H1 (cell line): ENCODE results near the gene ATG7. TPM values are rescaled to one million over a fixed set of nuclear protein-coding genes. Genes with fewer than 3 reads are reported as not detected.

Source experiments
- CTCF ChIA-PET: fragments of 300-600 bp; sonication (Branson Sonifier 250); formaldehyde crosslinking; loops from one replicate; lab custom pipeline; 2021; ENCODE audit not compliant: partially characterized antibody; lab: Charles Lee
- POLR2A ChIA-PET: fragments of 300-600 bp; sonication (Branson Sonifier 250); formaldehyde crosslinking; loops from one replicate; lab custom pipeline; 2021; ENCODE audit warnings: inconsistent platforms; ENCODE audit not compliant: partially characterized antibody; lab: Charles Lee
- DNase-seq, 2 experiments: peaks; one replicate each; pipeline versions ENCODE4 v3.0.0 to v3.0.0-alpha.2; 2010 to 2022; ENCODE audit warnings: low spot score in 2 of 2, low read depth in 1 of 2, mixed read lengths in 1 of 2
- FAIRE-seq: peaks from 2 replicates; lab custom pipeline; 2011; peaks lifted over from hg19 to GRCh38; lab: Jason Lieb, UNC
- H2AFZ ChIP-seq: 2 replicates; pipeline ENCODE4 v1.8.1; 2012; ENCODE audit warnings: low read length, inconsistent platforms
- H2AK5ac ChIP-seq: 2 replicates; pipeline ENCODE4 v1.6.1; 2013; ENCODE audit warnings: low read depth, low read length
- H2BK120ac ChIP-seq: replicated peaks from 2 replicates; pipeline ENCODE3; 2013; ENCODE audit warnings: low read depth, low read length, inconsistent platforms
- H2BK12ac ChIP-seq: 2 replicates; pipeline ENCODE4 v1.6.1; 2013; ENCODE audit warnings: low read depth, low read length
- H2BK15ac ChIP-seq: 2 replicates; pipeline ENCODE4 v1.6.1; 2013; ENCODE audit warnings: low read length
- H2BK20ac ChIP-seq: 2 replicates; pipeline ENCODE4 v1.6.1; 2013; ENCODE audit warnings: low read length
- H2BK5ac ChIP-seq: 2 replicates; pipeline ENCODE4 v1.6.1; 2013; ENCODE audit warnings: low read depth, low read length
- H3K14ac ChIP-seq: 2 replicates; pipeline ENCODE4 v1.6.1; 2013; ENCODE audit warnings: inconsistent platforms; ENCODE audit not compliant: insufficient read length
- H3K18ac ChIP-seq: 2 replicates; pipeline ENCODE4 v1.6.1; 2013; ENCODE audit warnings: low read length; ENCODE audit errors: extremely low read depth
- H3K23ac ChIP-seq: 2 replicates; pipeline ENCODE4 v1.6.1; 2013; ENCODE audit warnings: inconsistent platforms; ENCODE audit not compliant: insufficient read length
- H3K23me2 ChIP-seq: 2 replicates; pipeline ENCODE4 v1.6.1; 2013; ENCODE audit warnings: low read depth, low read length
- H3K27ac ChIP-seq: 2 replicates; pipeline ENCODE4 v1.6.1; 2011; ENCODE audit warnings: low read depth, low read length, inconsistent platforms
- H3K27me3 ChIP-seq, 4 experiments: replicated peaks in 1 of 4; 1 replicate in 1 of 4; 2 replicates in 3 of 4; pipeline versions ENCODE4 v1.6.1 to v1.8.1; 2011 to 2013; ENCODE audit warnings: low read length in 3 of 4, mild to moderate bottlenecking in 3 of 4, inconsistent platforms in 2 of 4, mixed read lengths in 2 of 4, moderate library complexity in 1 of 4; ENCODE audit not compliant: control insufficient read depth in 3 of 4, insufficient read depth in 3 of 4; ENCODE audit errors: extremely low read depth in 1 of 4
- H3K36me3 ChIP-seq, 4 experiments: 2 replicates each; pipeline versions ENCODE4 v1.6.1 to v1.8.1; 2011 to 2013; ENCODE audit warnings: mild to moderate bottlenecking in 4 of 4, low read length in 3 of 4, moderate library complexity in 2 of 4, control low read depth in 1 of 4, inconsistent platforms in 1 of 4; ENCODE audit not compliant: insufficient read depth in 4 of 4, control insufficient read depth in 2 of 4
- H3K4ac ChIP-seq: replicated peaks from 2 replicates; pipeline ENCODE3; 2013; ENCODE audit warnings: low read length, low read depth, mixed read lengths, inconsistent platforms; ENCODE audit not compliant: insufficient read length
- H3K4me1 ChIP-seq, 4 experiments: replicated peaks in 1 of 4; 1 replicate in 1 of 4; 2 replicates in 3 of 4; pipeline versions ENCODE4 v1.6.1 to v1.8.1; 2011 to 2013; ENCODE audit warnings: low read length in 3 of 4, inconsistent platforms in 2 of 4, mixed read lengths in 1 of 4; ENCODE audit not compliant: insufficient read depth in 4 of 4, control insufficient read depth in 3 of 4
- H3K4me2 ChIP-seq, 2 experiments: 2 replicates each; pipeline versions ENCODE4 v1.6.1 to v1.8.1; 2011 to 2013; ENCODE audit warnings: low read depth in 2 of 2, low read length in 2 of 2, control low read depth in 1 of 2, inconsistent platforms in 1 of 2, mild to moderate bottlenecking in 1 of 2; ENCODE audit not compliant: insufficient read depth in 1 of 2
- H3K4me3 ChIP-seq, 4 experiments: fragments of 200-600, 300-600 bp in 1 of 4; sonication (generic), shearing (Covaris generic), sonication (Bioruptor Twin) in 1 of 4; 2 replicates each; pipeline versions ENCODE4 v1.5.1 to v1.8.1; 2011 to 2016; ENCODE audit warnings: low read length in 4 of 4, low read depth in 3 of 4, control low read depth in 2 of 4, inconsistent platforms in 2 of 4, mild to moderate bottlenecking in 2 of 4, mixed read lengths in 1 of 4, moderate library complexity in 1 of 4; ENCODE audit not compliant: insufficient read depth in 2 of 4; ENCODE audit errors: extremely low read depth in 1 of 4
- H3K56ac ChIP-seq: replicated peaks from 2 replicates; pipeline ENCODE3; 2013; ENCODE audit warnings: low read depth, mild to moderate bottlenecking, mixed read lengths, low read length, inconsistent platforms; ENCODE audit not compliant: insufficient read length
- H3K79me1 ChIP-seq: 2 replicates; pipeline ENCODE4 v1.6.1; 2013; ENCODE audit warnings: low read depth, low read length, control low read depth
- H3K79me2 ChIP-seq, 2 experiments: 2 replicates each; pipeline versions ENCODE4 v1.6.1 to v1.8.1; 2012 to 2013; ENCODE audit warnings: low read length in 2 of 2, mild to moderate bottlenecking in 2 of 2, inconsistent platforms in 1 of 2; ENCODE audit not compliant: insufficient read depth in 2 of 2, control insufficient read depth in 1 of 2
- H3K9ac ChIP-seq, 4 experiments: replicated peaks in 1 of 4; 1 replicate in 1 of 4; 2 replicates in 3 of 4; pipeline versions ENCODE4 v1.6.1 to v1.8.1; 2011 to 2013; ENCODE audit warnings: low read depth in 3 of 4, low read length in 3 of 4, control low read depth in 2 of 4, mild to moderate bottlenecking in 2 of 4, moderate library complexity in 2 of 4, inconsistent platforms in 1 of 4; ENCODE audit errors: extremely low read depth in 1 of 4
- H3K9me3 ChIP-seq, 2 experiments: 2 replicates each; pipeline versions ENCODE4 v1.6.1 to v1.8.1; 2012 to 2013; ENCODE audit warnings: mild to moderate bottlenecking in 2 of 2, moderate library complexity in 2 of 2, control low read depth in 1 of 2, inconsistent platforms in 1 of 2, low read depth in 1 of 2, low read length in 1 of 2, mixed read lengths in 1 of 2; ENCODE audit not compliant: insufficient read depth in 2 of 2
- H4K20me1 ChIP-seq, 2 experiments: replicated peaks in 1 of 2; 2 replicates each; pipeline versions ENCODE3 to v1.8.1; 2011 to 2013; ENCODE audit warnings: inconsistent platforms in 2 of 2, low read length in 2 of 2, mild to moderate bottlenecking in 1 of 2; ENCODE audit not compliant: insufficient read depth in 2 of 2, control insufficient read depth in 1 of 2
- H4K5ac ChIP-seq: 2 replicates; pipeline ENCODE4 v1.6.1; 2013; ENCODE audit warnings: low read length, low read depth, mixed read lengths, inconsistent platforms; ENCODE audit not compliant: insufficient read length
- H4K8ac ChIP-seq: 2 replicates; pipeline ENCODE4 v1.8.0; 2013; ENCODE audit warnings: mild to moderate bottlenecking, moderate library complexity, low read length, inconsistent platforms; ENCODE audit not compliant: insufficient read depth; ENCODE audit errors: extremely low read depth
- H4K91ac ChIP-seq: replicated peaks from 2 replicates; pipeline ENCODE3; 2013; ENCODE audit warnings: low read length, mixed read lengths, inconsistent platforms; ENCODE audit not compliant: insufficient read length
- BACH1 ChIP-seq: IDR thresholded peaks from 2 replicates; pipeline ENCODE4 v1.6.1; 2012; ENCODE audit warnings: low read length, improper control_type of control experiment
- BRCA1 ChIP-seq: IDR thresholded peaks from 2 replicates; pipeline ENCODE4 v1.6.1; 2012; ENCODE audit warnings: low read depth, low read length, improper control_type of control experiment
- CBX8 ChIP-seq: fragments of 300-800, 300-1000 bp; sonication (generic); IDR thresholded peaks from 2 replicates; pipeline ENCODE4 v1.7.1; 2016; ENCODE audit warnings: low read depth, low read length, borderline replicate concordance
- CHD1 ChIP-seq: IDR thresholded peaks from 2 replicates; pipeline ENCODE4 v1.6.1; 2012; ENCODE audit warnings: low read depth, low read length, improper control_type of control experiment
- CTBP2 ChIP-seq: IDR thresholded peaks from 2 replicates; pipeline ENCODE4 v1.7.0; 2011; ENCODE audit warnings: borderline replicate concordance, mild to moderate bottlenecking, moderate library complexity, mixed read lengths, low read length; ENCODE audit not compliant: insufficient read depth, insufficient read length
- EZH2 ChIP-seq: fragments of 200-600 bp; sonication (generic); IDR thresholded peaks from 2 replicates; pipeline ENCODE4 v1.7.1; 2012; ENCODE audit warnings: low read depth, mild to moderate bottlenecking, moderate library complexity, low read length, inconsistent platforms; ENCODE audit not compliant: severe bottlenecking
- KDM5A ChIP-seq: fragments of 200-600 bp; IDR thresholded peaks from 2 replicates; pipeline ENCODE4 v1.7.1; 2012; ENCODE audit warnings: mild to moderate bottlenecking, low read length, inconsistent platforms, mixed read lengths
- MAFK ChIP-seq: IDR thresholded peaks from 2 replicates; pipeline ENCODE4 v1.6.1; 2012; ENCODE audit warnings: low read depth, mild to moderate bottlenecking, improper control_type of control experiment, low read length
- NANOG ChIP-seq: IDR thresholded peaks from 2 replicates; pipeline ENCODE4 v1.6.1; 2011; ENCODE audit warnings: low read length, low read depth, mild to moderate bottlenecking, inconsistent platforms; ENCODE audit not compliant: insufficient read depth, poor library complexity, severe bottlenecking
- PHF8 ChIP-seq: fragments of 200-600 bp; sonication (generic); conservative IDR thresholded peaks from 2 replicates; pipeline ENCODE4 v1.7.1; 2012; ENCODE audit warnings: low read depth, mild to moderate bottlenecking, inconsistent platforms, low read length, moderate library complexity
- POLR2A ChIP-seq, 2 experiments: IDR thresholded peaks; 1 replicate in 1 of 2; 2 replicates in 1 of 2; pipeline ENCODE4 v1.6.1; 2011; ENCODE audit warnings: low read depth in 2 of 2, low read length in 2 of 2, mild to moderate bottlenecking in 2 of 2; ENCODE audit errors: control extremely low read depth in 1 of 2
- RAD21 ChIP-seq, 2 experiments: IDR thresholded peaks in 1 of 2; conservative IDR thresholded peaks in 1 of 2; 2 replicates each; pipeline ENCODE4 v1.6.1; 2011; ENCODE audit warnings: low read depth in 2 of 2, low read length in 2 of 2, improper control_type of control experiment in 1 of 2, inconsistent platforms in 1 of 2, mild to moderate bottlenecking in 1 of 2, moderate library complexity in 1 of 2
- SIN3A ChIP-seq, 2 experiments: IDR thresholded peaks in 1 of 2; conservative IDR thresholded peaks in 1 of 2; 2 replicates each; pipeline ENCODE4 v1.6.1; 2011 to 2012; ENCODE audit warnings: low read length in 2 of 2, improper control_type of control experiment in 1 of 2, low read depth in 1 of 2, mild to moderate bottlenecking in 1 of 2
- ZNF274 ChIP-seq: IDR thresholded peaks from 2 replicates; pipeline ENCODE4 v1.7.0; 2012; ENCODE audit warnings: low read length, borderline replicate concordance; ENCODE audit errors: extremely low read depth
- WGBS, 2 experiments: shearing (Covaris generic) in 1 of 2; methylation state at CpG; one replicate each; pipeline versions ENCODE4 v1.1.6 to v1.1.7; 2013 to 2015; ENCODE audit warnings: low lambda C conversion rate in 2 of 2, mixed read lengths in 2 of 2, inconsistent platforms in 1 of 2, low coverage in 1 of 2, missing lambda C conversion rate in 1 of 2; ENCODE audit not compliant: insufficient replicate concordance in 2 of 2, insufficient coverage in 1 of 2, insufficient read length in 1 of 2; ENCODE audit errors: extremely low coverage in 1 of 2, missing lambda C conversion rate in 1 of 2; 5-methylcytosine and 5-hydroxymethylcytosine counted together
- polyA plus RNA-seq, 7 experiments: library from polyadenylated mRNA; depleted of rRNA in 3 of 7; stranded (reverse) in 5 of 7; unstranded in 2 of 7; fragments of >200 nt in 5 of 7; fragments of 200-250 nt in 2 of 7; gene quantifications; 1 replicate in 5 of 7; 2 replicates in 1 of 7; 4 replicates in 1 of 7; pipeline versions ENCODE4 v1.2.1 to v1.2.3, GENCODE V29; 2011 to 2013; ENCODE audit warnings: missing spikeins in 2 of 7, mixed read lengths in 2 of 7
- total RNA-seq: library from RNA; stranded (reverse); fragmentation: NEBNext Ultra II Directional; extraction: Animal tissue kit (Norgen Biotek cat#: 25700); gene quantifications from 2 replicates; pipeline ENCODE4 v1.2.1, GENCODE V29; 2021

Gene ATG7
- total and polyA plus RNA-seq, 2 of the 8 experiments (the other 6 are each of a cell fraction or from before 2014, with no cell fraction given) = 15.0 to 19.1 TPM

- Histone ChIP-seq H2AFZ (no peak overlapping the region), H4K5ac (no peak overlapping the region), H3K9ac (no peak overlapping the region), H2AK5ac (no peak overlapping the region), H4K8ac (no peak overlapping the region), H3K36me3 (no peaks in the 10 kb centered on the region), H2BK5ac (no peak overlapping the region), H3K23me2 (no peaks in the 10 kb centered on the region), H3K27ac (no peak overlapping the region), H3K9me3 (no peaks in the 10 kb centered on the region), H3K79me1 (no peaks in the 10 kb centered on the region; the same call in 1 of the 2 replicates), H4K20me1 (no peaks in the 10 kb centered on the region), H4K91ac (no peak overlapping the region), H3K4me2 (no peak overlapping the region), H2BK20ac (no peak overlapping the region), H2BK12ac (no peak overlapping the region), H3K4me3 (no peak overlapping the region), H3K56ac (no peak overlapping the region), H3K4ac (no peak overlapping the region), H3K14ac (no peak overlapping the region), H3K4me1 (no peaks in the 10 kb centered on the region), H3K79me2 (no peaks in the 10 kb centered on the region), H3K27me3 (no peaks in the 10 kb centered on the region), H2BK15ac (no peak overlapping the region), H3K23ac (no peak overlapping the region), H3K18ac (no peak overlapping the region), H2BK120ac (no peak overlapping the region)
- WGBS, 2 experiments = 94% methylated on average over 2 of the region's 2 CpGs; no CpG with 5 or more reads in 1 of the 2 experiments
- no peak for DNase-seq
- CTCF ChIA-PET = interaction anchor here (1.7 to 1.8 kb wide), 3 partner anchors 8 to 226 kb away, joined by 4 to 8 read pairs (median 4); no protein-coding TSS in a partner anchor
- TF ChIP-seq NANOG (no peak), KDM5A (no peak), BACH1 (no peak), ZNF274 (no peak), EZH2 (no peak), POLR2A (IDR thresholded peaks at IDR 0.05; ENCODE audit: control extremely low read depth in 1 of 2, low read depth in 2 of 2, low read length in 2 of 2) (no peak), CTBP2 (no peak), MAFK (no peak), BRCA1 (no peak), CBX8 (no peak), SIN3A (conservative IDR thresholded peaks at IDR 0.05 in 1 of 2, IDR thresholded peaks at IDR 0.05 in 1 of 2; ENCODE audit: low read depth in 1 of 2, low read length in 2 of 2) (no peak), PHF8 (no peak), CHD1 (no peak), RAD21 (IDR thresholded peaks at IDR 0.05 in 1 of 2, conservative IDR thresholded peaks at IDR 0.05 in 1 of 2; ENCODE audit: low read depth in 2 of 2, low read length in 2 of 2) (no peak)
- FAIRE-seq = no peak
- POLR2A ChIA-PET = interaction anchor here (1.4 kb wide), 1 partner anchor 11 kb away, joined by 3 read pairs; no protein-coding TSS in a partner anchor
Measured at GRCh38 chr3:11288021-11288491, 15.9 kb downstream of the ATG7 start.
